C4-2B (cell line): ENCODE measurements around the gene ASZ1.

Source experiments
- CTCF ChIP-seq: fragments of 450-650 bp; conservative IDR thresholded peaks from 2 replicates; pipeline ENCODE4 v1.5.1; 2017; ENCODE audit warnings: mild to moderate bottlenecking
- ZFX ChIP-seq: fragments of 450-650 bp; IDR thresholded peaks from 2 replicates; pipeline ENCODE4 v1.6.1; 2017

GRCh38 chr7:117476557-117477215, 49.4 kb upstream of the ASZ1 start:
- TF ChIP-seq CTCF, result no peak
- no peak for TF ChIP-seq ZFX
